GM19397 (cell line): ENCODE measurements around the gene CREB5.
"Not testable (repeated sequence)": the region's sequence is repeated elsewhere in the genome, so short reads cannot be mapped to it uniquely, and the experiment has no call there.

Source experiments
- ATAC-seq: cut with Tn5 transposase; IDR thresholded peaks from one replicate; pipeline ENCODE4 v1.9.1; 2021; ENCODE audit warnings: mild to moderate bottlenecking, moderate library complexity; ENCODE audit not compliant: unreplicated experiment

The CREB5 gene

GRCh38 chr7:28539289-28539981 is 127.1 kb downstream of the CREB5 start:
- peak; percentile 85 for ATAC-seq

- no peak for ATAC-seq
These were observed 130.1 kb downstream of the CREB5 start for GRCh38 chr7:28542410-28542809.

GRCh38 chr7:28544453-28545117 is 132.3 kb downstream of the CREB5 start:
- no peak for ATAC-seq

GRCh38 chr7:28546067-28546466 is 133.7 kb downstream of the CREB5 start:
- ATAC-seq = no peak

- ATAC-seq = no peak
These were observed 134.8 kb downstream of the CREB5 start for GRCh38 chr7:28547115-28547514.

GRCh38 chr7:28548416-28548815 is 136.1 kb downstream of the CREB5 start:
- no peak for ATAC-seq

GRCh38 chr7:28549998-28550397 is 137.7 kb downstream of the CREB5 start:
- ATAC-seq = no peak

- no peak for ATAC-seq
These were observed 138.4 kb downstream of the CREB5 start for GRCh38 chr7:28550580-28551186.

- ATAC-seq = no peak
These were observed 139.0 kb downstream of the CREB5 start for GRCh38 chr7:28551331-28551730.

- not testable (repeated sequence) for ATAC-seq
These were observed 139.4 kb downstream of the CREB5 start for GRCh38 chr7:28551766-28552165.

- no peak for ATAC-seq
These were observed 142.6 kb downstream of the CREB5 start for GRCh38 chr7:28554802-28555471.

GRCh38 chr7:28556025-28556424 is 143.7 kb downstream of the CREB5 start:
- ATAC-seq = no peak

- no peak for ATAC-seq
These were observed 144.4 kb downstream of the CREB5 start for GRCh38 chr7:28556671-28557070.

GRCh38 chr7:28558236-28558635 is 145.9 kb downstream of the CREB5 start:
- no peak for ATAC-seq

- no peak for ATAC-seq
These were observed 148.4 kb downstream of the CREB5 start for GRCh38 chr7:28560767-28561166.

GRCh38 chr7:28564033-28564432 is 151.7 kb downstream of the CREB5 start:
- no peak for ATAC-seq

- no peak for ATAC-seq
These were observed 152.5 kb downstream of the CREB5 start for GRCh38 chr7:28564755-28565374.

- ATAC-seq = no peak
These were observed 153.7 kb downstream of the CREB5 start for GRCh38 chr7:28565980-28566379.

GRCh38 chr7:28570113-28570969 is 158.0 kb downstream of the CREB5 start:
- peak; percentile 93 for ATAC-seq

GRCh38 chr7:28570970-28571288 is 158.6 kb downstream of the CREB5 start:
- no peak for ATAC-seq
